Measurements from ENCODE around the gene DYNLL1.
"Not testable (repeated sequence)": the region's sequence is repeated elsewhere in the genome, so short reads cannot be mapped to it uniquely, and the experiment has no call there.

Gene DYNLL1

DNA sequence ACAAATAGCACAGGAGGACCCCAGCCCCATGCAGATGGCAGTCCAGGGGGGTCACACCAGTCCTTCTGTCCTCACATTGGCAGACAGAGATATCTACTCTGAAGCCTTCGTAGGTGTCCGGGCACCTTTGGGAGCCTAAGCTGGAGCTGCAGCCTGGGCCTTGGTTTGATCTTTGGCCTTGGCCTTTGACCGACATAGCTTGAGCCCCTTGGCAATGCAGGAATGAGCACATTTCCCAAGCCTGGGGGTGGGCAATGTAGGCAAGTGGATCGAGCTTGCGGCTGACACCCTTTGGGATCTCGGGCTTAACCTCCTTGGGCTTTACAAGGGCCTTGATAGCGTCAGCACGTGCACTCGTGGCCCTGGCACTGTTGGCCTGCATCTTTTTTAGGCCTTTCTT lies 26.7 kb downstream of the DYNLL1 start:
- no peaks in the 10 kb centered on the region for H3K27me3 ChIP-seq (replicated peaks in 2 of 5; ENCODE audit: control insufficient read depth in 4 of 5, insufficient read depth in 5 of 5, low read length in 4 of 5)
- H3K27ac ChIP-seq (ENCODE audit: insufficient read depth in 1 of 2, low read depth in 1 of 2, low read length in 2 of 2, poor library complexity in 1 of 2, severe bottlenecking in 2 of 2), result no peak overlapping the region
- POLR2A ChIA-PET, result no interaction called here
- H3K36me3 ChIP-seq (ENCODE audit: control insufficient read depth in 4 of 4, insufficient read depth in 4 of 4, low read length in 3 of 4), result peaks cover 0 to 16% (median 7%) of the 10 kb centered on the region in 4 experiments
- WGBS (ENCODE audit: insufficient coverage), result 95% methylated on average over 9 of the region's 9 CpGs
- no peak for DNase-seq
- CTCF ChIA-PET, result no interaction called here
- H3K4me3 ChIP-seq (ENCODE audit: control insufficient read depth in 1 of 7, extremely low read depth in 1 of 7, insufficient read depth in 4 of 7, low read depth in 2 of 7, low read length in 6 of 7), result no peak overlapping the region
- H3K4me1 ChIP-seq (ENCODE audit: control extremely low read depth in 1 of 4, control insufficient read depth in 4 of 4, insufficient read depth in 4 of 4, low read length in 3 of 4), result no peaks in the 10 kb centered on the region
- H3K9me3 ChIP-seq (ENCODE audit: control extremely low read depth in 1 of 5, control insufficient read depth in 4 of 5, insufficient read depth in 2 of 5, low read depth in 1 of 5, low read length in 4 of 5), result no peaks in the 10 kb centered on the region

DNA sequence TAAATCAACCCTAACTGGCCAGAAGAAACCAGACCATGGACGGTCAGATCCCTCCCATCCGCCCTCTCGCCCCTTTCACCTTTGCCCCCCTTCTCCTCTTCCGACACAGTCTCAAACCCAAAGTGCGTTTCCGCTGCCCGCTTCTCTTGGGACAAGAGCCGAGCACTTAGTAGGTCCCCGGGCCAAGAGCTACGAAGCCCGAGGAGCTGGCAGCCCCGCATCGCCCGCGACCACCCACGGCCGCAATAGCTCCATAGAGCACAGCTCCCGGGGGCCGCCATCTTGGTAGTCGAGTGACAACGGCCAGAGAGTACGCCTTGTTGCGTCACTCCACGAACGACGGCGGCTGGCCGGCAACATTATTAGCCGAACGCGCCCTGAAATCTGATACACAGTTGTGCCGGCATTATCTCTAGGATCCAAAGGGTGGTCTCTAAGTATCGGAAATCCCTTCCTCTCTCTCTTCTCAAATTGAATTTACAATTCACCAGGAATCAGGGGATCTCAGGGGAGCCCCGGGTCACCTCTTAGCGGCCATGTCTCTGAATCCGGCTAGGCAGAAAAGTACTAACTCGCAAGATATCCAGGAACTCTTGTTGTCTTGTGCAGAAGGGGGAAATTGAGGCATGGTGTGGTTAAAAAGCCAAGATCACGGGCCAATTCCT lies 33.1 kb downstream of the DYNLL1 start, which contains the start of gene COQ5:
TSS of gene COQ5 (minus strand) at position 298 of the 665 bp plus-strand sequence. CDS start at position 281, 17 bp downstream.
- H3K9me3 ChIP-seq (ENCODE audit: control extremely low read depth in 1 of 5, control insufficient read depth in 4 of 5, insufficient read depth in 2 of 5, low read depth in 1 of 5, low read length in 4 of 5), result no peaks in the 10 kb centered on the region
- ChIA-PET CTCF (interaction anchor here (1.7 kb wide), 1 partner anchor 10 kb away, joined by 11 read pairs; no protein-coding TSS in a partner anchor), POLR2A (interaction anchor here (0.6 to 0.8 kb wide), 2 partner anchors 9 to 238 kb away, joined by 3 read pairs; no protein-coding TSS in a partner anchor)
- no peaks in the 10 kb centered on the region for H3K27me3 ChIP-seq (replicated peaks in 2 of 5; ENCODE audit: control insufficient read depth in 4 of 5, insufficient read depth in 5 of 5, low read length in 4 of 5)
- H3K27ac ChIP-seq (ENCODE audit: insufficient read depth in 1 of 2, low read depth in 1 of 2, low read length in 2 of 2, poor library complexity in 1 of 2, severe bottlenecking in 2 of 2), result peak within 1 kb of the TSS; percentile 87 to 96
- DNase-seq, result peak; percentile 82 to 87 (median 83)
- peaks cover 0 to 5% (median 1%) of the 10 kb centered on the region in 4 experiments for H3K36me3 ChIP-seq (ENCODE audit: control insufficient read depth in 4 of 4, insufficient read depth in 4 of 4, low read length in 3 of 4)
- WGBS (ENCODE audit: insufficient coverage), result under 1% methylated on average over 37 of the region's 38 CpGs
- H3K4me3 ChIP-seq (ENCODE audit: control insufficient read depth in 1 of 7, extremely low read depth in 1 of 7, insufficient read depth in 4 of 7, low read depth in 2 of 7, low read length in 6 of 7), result peak within 1 kb of the TSS; percentile 94 to 100 (median 99)
- peaks cover 0 to 15% (median 7%) of the 10 kb centered on the region in 4 experiments for H3K4me1 ChIP-seq (ENCODE audit: control extremely low read depth in 1 of 4, control insufficient read depth in 4 of 4, insufficient read depth in 4 of 4, low read length in 3 of 4)

DNA sequence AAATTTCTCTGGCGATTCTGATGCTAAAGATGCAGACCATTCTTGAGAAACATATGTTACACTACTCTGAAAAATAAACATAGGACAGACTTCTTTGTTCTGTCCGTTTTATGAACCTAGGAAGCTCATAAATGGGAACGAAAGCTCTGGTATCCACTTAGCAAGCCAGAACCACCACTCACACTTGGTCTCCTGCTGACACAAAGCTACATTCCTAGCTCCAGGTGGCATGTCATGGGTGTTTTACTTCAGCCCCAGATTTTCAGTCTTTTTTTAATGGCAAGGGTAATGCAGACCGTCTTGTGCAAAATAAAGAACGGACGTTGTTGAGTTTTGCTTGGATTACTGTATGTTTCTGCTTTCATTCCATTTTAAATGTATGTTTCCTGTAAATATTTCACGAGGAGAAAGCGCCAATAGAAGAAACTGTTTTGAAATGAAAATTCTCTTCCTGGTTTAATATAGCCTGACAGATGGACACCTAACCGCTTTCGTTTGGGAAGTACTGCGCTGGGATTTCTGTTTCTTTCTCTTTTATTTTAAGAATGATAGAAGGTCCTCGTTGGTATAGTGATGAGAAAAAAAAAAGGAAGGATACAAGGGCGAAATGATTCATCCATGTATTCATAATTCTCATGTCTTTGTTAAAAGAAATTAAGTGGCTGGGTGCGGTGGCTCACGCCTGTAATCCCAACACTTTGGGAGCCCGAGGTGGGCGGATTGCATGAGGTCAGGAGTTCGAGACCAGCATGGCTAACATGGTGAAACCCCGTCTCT lies 33.9 kb downstream of the DYNLL1 start:
- no peaks in the 10 kb centered on the region for H3K9me3 ChIP-seq (ENCODE audit: control extremely low read depth in 1 of 5, control insufficient read depth in 4 of 5, insufficient read depth in 2 of 5, low read depth in 1 of 5, low read length in 4 of 5)
- peaks cover 0 to 15% (median 7%) of the 10 kb centered on the region in 4 experiments for H3K4me1 ChIP-seq (ENCODE audit: control extremely low read depth in 1 of 4, control insufficient read depth in 4 of 4, insufficient read depth in 4 of 4, low read length in 3 of 4)
- POLR2A ChIA-PET, result interaction anchor here (0.6 kb wide), 1 partner anchor 239 kb away, joined by 3 read pairs; no protein-coding TSS in a partner anchor
- H3K36me3 ChIP-seq (ENCODE audit: control insufficient read depth in 4 of 4, insufficient read depth in 4 of 4, low read length in 3 of 4), result peaks cover 0 to 5% (median 1%) of the 10 kb centered on the region in 4 experiments
- CTCF ChIA-PET, result interaction anchor here (1.7 kb wide), 1 partner anchor 9 kb away, joined by 11 read pairs; no protein-coding TSS in a partner anchor
- peak overlapping the region; percentile 87 to 96 for H3K27ac ChIP-seq (ENCODE audit: insufficient read depth in 1 of 2, low read depth in 1 of 2, low read length in 2 of 2, poor library complexity in 1 of 2, severe bottlenecking in 2 of 2)
- WGBS (ENCODE audit: insufficient coverage), result 34% methylated on average over 11 of the region's 19 CpGs
- peak overlapping the region in 6 of 7 experiments; percentile 94 to 100 (median 99) for H3K4me3 ChIP-seq (ENCODE audit: control insufficient read depth in 1 of 7, extremely low read depth in 1 of 7, insufficient read depth in 4 of 7, low read depth in 2 of 7, low read length in 6 of 7)
- H3K27me3 ChIP-seq (replicated peaks in 2 of 5; ENCODE audit: control insufficient read depth in 4 of 5, insufficient read depth in 5 of 5, low read length in 4 of 5), result no peaks in the 10 kb centered on the region
- DNase-seq, result peak in 2 of 3 donors; percentile 36 to 49

DNA sequence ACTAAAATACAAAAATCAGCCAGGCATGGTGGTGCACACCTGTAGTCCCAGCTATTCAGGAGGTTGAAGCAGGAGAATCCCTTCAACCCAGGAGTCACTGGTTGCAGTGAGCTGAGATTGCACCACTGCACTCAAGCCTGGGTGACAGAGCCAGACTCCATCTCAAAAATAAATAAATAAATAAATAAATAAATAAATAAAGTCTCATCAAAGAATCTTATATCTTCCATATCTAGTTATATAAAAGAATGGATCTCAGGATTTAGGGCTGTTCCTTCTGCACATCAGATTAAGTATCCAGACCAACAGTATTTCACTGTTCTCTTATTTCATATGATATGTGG lies 34.5 kb downstream of the DYNLL1 start:
- H3K27ac ChIP-seq (ENCODE audit: insufficient read depth in 1 of 2, low read depth in 1 of 2, low read length in 2 of 2, poor library complexity in 1 of 2, severe bottlenecking in 2 of 2); CTCF ChIA-PET; H3K9me3 ChIP-seq (ENCODE audit: control extremely low read depth in 1 of 5, control insufficient read depth in 4 of 5, insufficient read depth in 2 of 5, low read depth in 1 of 5, low read length in 4 of 5); POLR2A ChIA-PET; DNase-seq; H3K36me3 ChIP-seq (ENCODE audit: control insufficient read depth in 4 of 4, insufficient read depth in 4 of 4, low read length in 3 of 4); H3K27me3 ChIP-seq (replicated peaks in 2 of 5; ENCODE audit: control insufficient read depth in 4 of 5, insufficient read depth in 5 of 5, low read length in 4 of 5): not testable (repeated sequence)
- peak overlapping the region in 3 of 7 experiments; percentile 94 to 100 (median 99) for H3K4me3 ChIP-seq (ENCODE audit: control insufficient read depth in 1 of 7, extremely low read depth in 1 of 7, insufficient read depth in 4 of 7, low read depth in 2 of 7, low read length in 6 of 7)
- peaks cover 2 to 17% (median 9%) of the 10 kb centered on the region in 4 experiments for H3K4me1 ChIP-seq (ENCODE audit: control extremely low read depth in 1 of 4, control insufficient read depth in 4 of 4, insufficient read depth in 4 of 4, low read length in 3 of 4)

DNA sequence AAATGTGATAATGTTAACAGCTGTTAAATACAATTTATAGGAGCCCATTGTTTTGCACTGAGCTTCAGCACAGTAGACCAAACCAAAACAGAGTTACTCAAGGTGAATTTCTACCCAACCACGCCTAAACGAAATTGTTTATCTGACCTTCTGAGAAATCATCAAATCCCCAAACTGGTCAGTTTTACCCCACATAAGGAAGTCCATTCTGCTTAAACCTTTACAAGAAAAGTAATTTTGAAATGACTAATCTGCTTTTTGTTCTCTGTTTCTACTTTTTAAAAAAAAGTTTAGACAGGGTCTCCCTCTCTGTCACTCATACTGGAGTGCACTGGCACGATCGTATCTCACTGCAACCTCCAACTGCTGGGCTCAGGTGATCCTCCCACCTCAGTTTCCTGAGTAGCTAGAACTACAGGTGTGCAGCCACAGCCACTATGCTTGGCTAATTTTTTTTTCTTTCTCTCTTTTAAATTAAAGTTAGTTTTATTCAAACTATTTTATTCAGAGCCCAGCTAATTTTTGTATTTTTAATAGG lies 36.9 kb downstream of the DYNLL1 start:
- H3K4me3 ChIP-seq (ENCODE audit: control insufficient read depth in 1 of 7, extremely low read depth in 1 of 7, insufficient read depth in 4 of 7, low read depth in 2 of 7, low read length in 6 of 7), result no peak overlapping the region
- CTCF ChIA-PET, result no interaction called here
- no peak for DNase-seq
- POLR2A ChIA-PET, result no interaction called here
- no peak overlapping the region for H3K27ac ChIP-seq (ENCODE audit: insufficient read depth in 1 of 2, low read depth in 1 of 2, low read length in 2 of 2, poor library complexity in 1 of 2, severe bottlenecking in 2 of 2)
- H3K9me3 ChIP-seq (ENCODE audit: control extremely low read depth in 1 of 5, control insufficient read depth in 4 of 5, insufficient read depth in 2 of 5, low read depth in 1 of 5, low read length in 4 of 5), result no peaks in the 10 kb centered on the region
- H3K36me3 ChIP-seq (ENCODE audit: control insufficient read depth in 4 of 4, insufficient read depth in 4 of 4, low read length in 3 of 4), result peaks cover 0 to 8% (median 1%) of the 10 kb centered on the region in 4 experiments
- 78% methylated on average over 3 of the region's 4 CpGs for WGBS (ENCODE audit: insufficient coverage)
- H3K27me3 ChIP-seq (replicated peaks in 2 of 5; ENCODE audit: control insufficient read depth in 4 of 5, insufficient read depth in 5 of 5, low read length in 4 of 5), result no peaks in the 10 kb centered on the region
- H3K4me1 ChIP-seq (ENCODE audit: control extremely low read depth in 1 of 4, control insufficient read depth in 4 of 4, insufficient read depth in 4 of 4, low read length in 3 of 4), result peaks cover 19 to 41% (median 33%) of the 10 kb centered on the region in 4 experiments

DNA sequence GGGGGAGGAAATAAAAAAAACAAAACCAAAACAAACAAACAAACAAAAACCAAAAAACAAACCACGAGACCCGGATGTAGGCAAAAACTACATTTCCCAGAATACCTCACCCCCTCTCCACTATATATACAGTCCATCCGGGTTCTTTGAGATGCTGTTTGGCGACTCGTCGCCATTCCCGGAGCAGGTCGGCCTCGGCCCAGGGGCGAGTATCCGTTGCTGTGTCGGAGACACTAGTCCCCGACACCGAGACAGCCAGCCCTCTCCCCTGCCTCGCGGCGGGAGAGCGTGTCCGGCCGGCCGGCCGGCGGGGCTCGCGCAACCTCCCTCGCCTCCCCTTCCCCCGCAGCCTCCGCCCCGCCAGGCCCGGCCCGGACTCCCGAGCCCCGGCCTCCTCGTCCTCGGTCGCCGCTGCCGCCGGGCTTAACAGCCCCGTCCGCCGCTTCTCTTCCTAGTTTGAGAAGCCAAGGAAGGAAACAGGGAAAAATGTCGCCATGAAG lies 38.3 kb downstream of the DYNLL1 start, which contains the start of gene RNF10:
TSS of gene RNF10 (plus strand) at position 154 of the 500 bp plus-strand sequence. CDS start 456 bp downstream, outside the sequence.
- ChIA-PET POLR2A (interaction anchor here (0.6 kb wide), 1 partner anchor 884 kb away, joined by 4 read pairs; no protein-coding TSS in a partner anchor), CTCF (interaction anchor here (0.8 kb wide), 1 partner anchor 94 kb away, joined by 3 read pairs; no protein-coding TSS in a partner anchor)
- H3K36me3 ChIP-seq (ENCODE audit: control insufficient read depth in 4 of 4, insufficient read depth in 4 of 4, low read length in 3 of 4), result peaks cover 0 to 9% (median 1%) of the 10 kb centered on the region in 4 experiments
- peak; percentile 89 to 92 (median 89) for DNase-seq
- peaks cover 33 to 51% (median 44%) of the 10 kb centered on the region in 4 experiments for H3K4me1 ChIP-seq (ENCODE audit: control extremely low read depth in 1 of 4, control insufficient read depth in 4 of 4, insufficient read depth in 4 of 4, low read length in 3 of 4)
- H3K9me3 ChIP-seq (ENCODE audit: control extremely low read depth in 1 of 5, control insufficient read depth in 4 of 5, insufficient read depth in 2 of 5, low read depth in 1 of 5, low read length in 4 of 5), result no peaks in the 10 kb centered on the region
- H3K27me3 ChIP-seq (replicated peaks in 2 of 5; ENCODE audit: control insufficient read depth in 4 of 5, insufficient read depth in 5 of 5, low read length in 4 of 5), result no peaks in the 10 kb centered on the region
- peak within 1 kb of the TSS; percentile 84 to 96 (median 91) for H3K4me3 ChIP-seq (ENCODE audit: control insufficient read depth in 1 of 7, extremely low read depth in 1 of 7, insufficient read depth in 4 of 7, low read depth in 2 of 7, low read length in 6 of 7)
- peak within 1 kb of the TSS; percentile 86 to 95 for H3K27ac ChIP-seq (ENCODE audit: insufficient read depth in 1 of 2, low read depth in 1 of 2, low read length in 2 of 2, poor library complexity in 1 of 2, severe bottlenecking in 2 of 2)
- 0% methylated on average over 30 of the region's 43 CpGs for WGBS (ENCODE audit: insufficient coverage)

All from common myeloid progenitor, CD34-positive (primary cell).